ENCODE results near the gene BCCIP. TPM values are rescaled to one million over a fixed set of nuclear protein-coding genes. Genes with fewer than 3 reads are reported as not detected.

The BCCIP gene
- total RNA-seq, 1 experiment from 2014 or later, result 159 TPM

DNA sequence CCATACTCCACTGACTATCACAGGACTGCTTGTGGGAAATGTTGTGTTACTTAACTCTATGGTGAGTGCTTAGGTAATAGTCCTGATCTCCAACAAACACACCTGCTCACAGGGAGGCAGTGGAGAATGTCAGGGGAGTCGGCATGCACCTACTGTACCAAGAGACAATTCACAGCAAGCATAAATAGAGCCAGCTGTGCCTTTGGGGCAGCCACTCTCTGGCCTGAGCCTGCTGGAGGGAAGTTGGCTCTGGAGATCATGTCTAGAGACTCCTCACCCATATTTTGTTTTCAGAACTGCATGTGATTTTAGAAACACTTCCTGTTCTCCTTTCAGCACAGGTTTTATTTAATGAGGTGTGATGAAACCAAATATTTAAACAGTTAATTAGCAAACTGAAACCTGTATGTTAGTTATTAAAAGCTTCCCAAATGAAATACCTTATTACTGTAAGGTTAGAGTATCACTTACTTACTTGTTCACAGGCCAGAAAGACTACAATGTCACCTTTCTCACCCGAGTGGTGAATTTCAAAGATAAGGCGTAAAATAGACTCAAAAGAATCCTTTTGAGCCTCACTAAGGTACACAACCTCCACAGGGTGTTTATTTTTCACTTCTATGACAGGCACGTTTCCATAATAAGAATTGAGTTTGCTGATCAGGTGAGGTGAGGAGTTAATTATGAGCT is 35.9 kb downstream of the BCCIP start (continued):
- no peak for TF ChIP-seq EZH2phosphoT487 (IDR thresholded peaks at IDR 0.05; ENCODE audit: borderline replicate concordance)

DNA sequence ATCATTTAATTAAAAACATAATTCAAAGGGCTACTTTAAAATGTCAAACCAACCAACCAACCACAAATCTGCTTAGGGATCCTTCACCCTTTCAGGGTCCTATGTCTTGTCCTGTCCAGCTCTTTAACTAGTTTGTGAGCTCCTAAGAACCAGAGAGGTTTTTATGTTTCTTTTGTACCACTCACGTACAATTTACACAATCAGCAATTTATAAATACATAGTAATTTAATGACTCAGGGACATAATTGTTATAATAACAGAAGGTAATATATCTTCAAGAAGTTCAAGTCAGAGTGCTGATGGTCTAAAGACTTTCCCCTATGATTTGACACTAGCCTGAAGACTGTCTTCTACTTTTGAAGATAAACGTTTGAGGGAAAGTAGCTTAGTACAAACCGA is 41.8 kb downstream of the BCCIP start:
- Histone ChIP-seq H2AFZ (ENCODE audit: low read depth, low read length, poor library complexity, severe bottlenecking) (no peak overlapping the region), H3K36me3 (ENCODE audit: control insufficient read depth in 1 of 2, insufficient read depth in 2 of 2, low read length in 2 of 2) (peaks cover 0 to 9% of the 10 kb centered on the region in 2 experiments; a peak in 3 of 4 replicates), H3K27me3 (ENCODE audit: insufficient read depth, low read length) (no peaks in the 10 kb centered on the region), H3K79me2 (ENCODE audit: insufficient read depth, low read length) (no peaks in the 10 kb centered on the region), H3K27ac (ENCODE audit: low read depth, low read length) (no peak overlapping the region), H3K9ac (ENCODE audit: low read length) (no peak overlapping the region), H3K4me1 (ENCODE audit: control insufficient read depth in 1 of 2, insufficient read depth in 2 of 2, low read length in 2 of 2) (no peaks in the 10 kb centered on the region), H3K9me2 (ENCODE audit: insufficient read depth) (no peaks in the 10 kb centered on the region), H3K4me3 (replicated peaks in 1 of 2; ENCODE audit: low read depth in 1 of 2, low read length in 2 of 2) (no peak overlapping the region), H4K20me1 (ENCODE audit: insufficient read depth) (no peaks in the 10 kb centered on the region), H3K4me2 (ENCODE audit: low read length) (no peak overlapping the region), H3K9me3 (ENCODE audit: control insufficient read depth in 1 of 2, insufficient read depth in 1 of 2, low read depth in 1 of 2, low read length in 2 of 2) (no peaks in the 10 kb centered on the region)
- no TSS peak for BruUV-seq (replicated peaks)
- POLR2A ChIA-PET, result no interaction called here
- ATAC-seq (no peak), DNase-seq (ENCODE audit: low read depth, low spot score) (no peak)
- intact Hi-C loops (cut with micrococcal nuclease), result loop anchor here (2.0 to 10.0 kb wide), 4 partner anchors 67 to 884 kb away; no protein-coding TSS in a partner anchor
- RAD21 ChIA-PET (ENCODE audit: low non-redundant PET in 1 of 2, low total read pairs in 2 of 2, uncharacterized antibody in 2 of 2, unreplicated experiment in 2 of 2), result no interaction called here
- CTCF ChIA-PET, result no interaction called here
- no peak for TF ChIP-seq JUND (IDR thresholded peaks at IDR 0.05)
- TF ChIP-seq SP1 (IDR thresholded peaks at IDR 0.05; ENCODE audit: low read depth), result no peak
- TF ChIP-seq, protein P1, sequence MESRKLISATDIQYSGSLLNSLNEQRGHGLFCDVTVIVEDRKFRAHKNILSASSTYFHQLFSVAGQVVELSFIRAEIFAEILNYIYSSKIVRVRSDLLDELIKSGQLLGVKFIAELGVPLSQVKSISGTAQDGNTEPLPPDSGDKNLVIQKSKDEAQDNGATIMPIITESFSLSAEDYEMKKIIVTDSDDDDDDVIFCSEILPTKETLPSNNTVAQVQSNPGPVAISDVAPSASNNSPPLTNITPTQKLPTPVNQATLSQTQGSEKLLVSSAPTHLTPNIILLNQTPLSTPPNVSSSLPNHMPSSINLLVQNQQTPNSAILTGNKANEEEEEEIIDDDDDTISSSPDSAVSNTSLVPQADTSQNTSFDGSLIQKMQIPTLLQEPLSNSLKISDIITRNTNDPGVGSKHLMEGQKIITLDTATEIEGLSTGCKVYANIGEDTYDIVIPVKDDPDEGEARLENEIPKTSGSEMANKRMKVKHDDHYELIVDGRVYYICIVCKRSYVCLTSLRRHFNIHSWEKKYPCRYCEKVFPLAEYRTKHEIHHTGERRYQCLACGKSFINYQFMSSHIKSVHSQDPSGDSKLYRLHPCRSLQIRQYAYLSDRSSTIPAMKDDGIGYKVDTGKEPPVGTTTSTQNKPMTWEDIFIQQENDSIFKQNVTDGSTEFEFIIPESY (IDR thresholded peaks at IDR 0.05; ENCODE audit: extremely low read depth, insufficient replicate concordance, low read length), result no peak
- TF ChIP-seq POLR2A (IDR thresholded peaks at IDR 0.05; ENCODE audit: borderline replicate concordance, extremely low read depth, insufficient read depth, insufficient read length), result no peak
- TF ChIP-seq TCF7L2 (IDR thresholded peaks at IDR 0.05; ENCODE audit: borderline replicate concordance, extremely low read depth, insufficient read depth, insufficient read length), result no peak
- TF ChIP-seq, protein P2, sequence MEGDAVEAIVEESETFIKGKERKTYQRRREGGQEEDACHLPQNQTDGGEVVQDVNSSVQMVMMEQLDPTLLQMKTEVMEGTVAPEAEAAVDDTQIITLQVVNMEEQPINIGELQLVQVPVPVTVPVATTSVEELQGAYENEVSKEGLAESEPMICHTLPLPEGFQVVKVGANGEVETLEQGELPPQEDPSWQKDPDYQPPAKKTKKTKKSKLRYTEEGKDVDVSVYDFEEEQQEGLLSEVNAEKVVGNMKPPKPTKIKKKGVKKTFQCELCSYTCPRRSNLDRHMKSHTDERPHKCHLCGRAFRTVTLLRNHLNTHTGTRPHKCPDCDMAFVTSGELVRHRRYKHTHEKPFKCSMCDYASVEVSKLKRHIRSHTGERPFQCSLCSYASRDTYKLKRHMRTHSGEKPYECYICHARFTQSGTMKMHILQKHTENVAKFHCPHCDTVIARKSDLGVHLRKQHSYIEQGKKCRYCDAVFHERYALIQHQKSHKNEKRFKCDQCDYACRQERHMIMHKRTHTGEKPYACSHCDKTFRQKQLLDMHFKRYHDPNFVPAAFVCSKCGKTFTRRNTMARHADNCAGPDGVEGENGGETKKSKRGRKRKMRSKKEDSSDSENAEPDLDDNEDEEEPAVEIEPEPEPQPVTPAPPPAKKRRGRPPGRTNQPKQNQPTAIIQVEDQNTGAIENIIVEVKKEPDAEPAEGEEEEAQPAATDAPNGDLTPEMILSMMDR (IDR thresholded peaks at IDR 0.05 in 2 of 3, conservative IDR thresholded peaks at IDR 0.05 in 1 of 3; ENCODE audit: borderline replicate concordance in 1 of 3, insufficient read depth in 1 of 3, low read depth in 2 of 3, low read length in 2 of 3), result no peak
- TF ChIP-seq, protein P3, sequence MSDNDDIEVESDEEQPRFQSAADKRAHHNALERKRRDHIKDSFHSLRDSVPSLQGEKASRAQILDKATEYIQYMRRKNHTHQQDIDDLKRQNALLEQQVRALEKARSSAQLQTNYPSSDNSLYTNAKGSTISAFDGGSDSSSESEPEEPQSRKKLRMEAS (IDR thresholded peaks at IDR 0.05), result no peak
- TF ChIP-seq EZH2 (IDR thresholded peaks at IDR 0.05), result no peak
- TF ChIP-seq EGR1 (IDR thresholded peaks at IDR 0.05; ENCODE audit: low read depth), result no peak
- TF ChIP-seq ELF1 (IDR thresholded peaks at IDR 0.05; ENCODE audit: borderline replicate concordance, low read depth), result no peak
- no peak for TF ChIP-seq POLR2AphosphoS5 (IDR thresholded peaks at IDR 0.05; ENCODE audit: low read depth, low read length)

Measured in HCT116 (cell line).